Kidney glomerular epithelial cell (primary cell): ENCODE measurements around the gene SETD1A.

Source experiments
- DNase-seq: peaks from one replicate; lab custom pipeline; 2025; lab: John Stamatoyannopoulos, UW

The SETD1A gene

DNA sequence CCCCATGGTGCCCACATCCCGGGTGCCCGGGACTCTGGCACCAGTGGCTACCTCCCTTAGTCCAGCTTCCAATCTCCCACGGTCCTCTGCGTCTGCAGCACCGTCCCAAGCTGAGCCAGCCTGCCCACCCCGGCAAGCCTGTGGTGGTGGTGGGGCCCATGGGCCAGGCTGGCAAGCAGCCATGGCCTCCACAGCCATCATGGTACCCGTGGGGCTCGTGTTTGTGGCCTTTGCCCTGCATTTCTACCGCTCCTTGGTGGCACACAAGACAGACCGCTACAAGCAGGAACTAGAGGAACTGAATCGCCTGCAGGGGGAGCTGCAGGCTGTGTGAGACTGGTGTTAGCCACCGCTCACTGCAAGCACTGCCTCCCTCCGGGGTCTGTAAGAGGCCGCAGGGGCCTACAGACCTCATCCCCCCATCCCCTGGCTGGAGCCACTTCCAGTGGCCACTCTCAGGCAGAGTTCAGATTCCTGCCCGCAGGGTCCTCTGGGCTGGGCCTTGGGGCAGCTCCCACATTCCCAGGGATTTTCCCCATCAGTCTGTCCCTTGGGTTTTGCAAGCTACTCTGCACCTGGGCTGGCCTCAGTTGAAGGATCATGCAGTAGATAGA is 3.9 kb upstream of the SETD1A start:
- DNase-seq: peak; percentile 54

DNA sequence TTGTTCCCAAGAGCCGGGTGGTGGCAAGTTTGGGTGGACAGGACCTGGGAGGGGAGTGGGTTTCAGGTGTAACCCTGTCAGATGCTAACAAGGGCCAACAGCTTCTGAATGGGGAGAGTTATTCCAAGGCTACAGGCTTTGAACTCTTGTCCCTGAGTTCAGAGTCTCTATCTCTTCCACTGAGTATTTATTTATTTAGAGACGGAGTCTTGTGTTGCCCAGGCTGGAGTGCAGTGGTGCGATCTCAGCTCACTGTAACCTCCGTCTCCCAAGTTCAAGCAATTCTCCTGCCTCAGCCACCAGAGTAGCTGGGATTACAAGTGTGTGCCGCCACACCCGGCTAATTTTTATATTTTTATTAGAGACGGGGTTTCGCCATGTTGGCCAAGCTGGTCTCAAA is 2.6 kb upstream of the SETD1A start:
- no peak for DNase-seq

DNA sequence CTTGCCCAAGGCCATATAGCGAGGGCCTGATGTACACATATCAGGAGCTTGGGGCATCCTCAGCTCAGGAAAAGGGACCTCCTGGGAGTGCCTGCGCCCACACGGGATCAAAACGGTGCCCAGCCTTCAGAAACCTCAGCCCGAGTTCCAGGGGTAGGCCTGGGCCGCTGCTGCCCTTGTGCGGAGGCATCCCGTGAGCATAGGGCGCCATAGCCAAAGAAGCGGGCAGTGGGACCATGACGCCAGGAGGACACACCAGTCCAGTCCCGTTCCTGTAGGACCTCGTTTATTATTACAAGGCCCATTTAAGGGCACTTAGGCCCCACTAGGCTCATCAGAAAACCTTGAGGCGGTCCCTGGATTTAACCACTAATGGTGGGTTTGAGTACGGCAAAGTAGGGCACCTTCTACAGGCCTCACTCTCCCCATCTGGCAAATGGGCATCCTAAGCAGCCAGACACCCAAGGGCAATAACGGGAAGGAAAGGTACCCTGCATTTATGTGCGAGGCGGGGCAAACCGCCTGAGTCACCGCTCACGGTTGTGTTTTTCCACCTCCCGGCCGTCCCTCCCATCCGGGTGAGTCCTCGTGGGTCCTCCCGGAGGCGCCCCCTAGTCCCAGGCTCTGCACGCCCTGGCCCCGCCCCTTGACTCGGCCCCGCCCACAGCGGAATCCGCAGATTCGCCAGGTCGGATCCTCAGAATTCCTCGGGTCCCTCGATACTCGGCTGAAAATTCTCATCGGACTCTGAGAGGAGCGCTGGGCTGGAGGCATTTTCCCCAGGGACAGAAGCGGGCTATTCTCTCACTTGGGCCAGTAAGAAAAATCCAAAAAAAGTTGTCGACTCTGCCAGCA is 726 bp upstream of the SETD1A start:
- peak; percentile 68 for DNase-seq

DNA sequence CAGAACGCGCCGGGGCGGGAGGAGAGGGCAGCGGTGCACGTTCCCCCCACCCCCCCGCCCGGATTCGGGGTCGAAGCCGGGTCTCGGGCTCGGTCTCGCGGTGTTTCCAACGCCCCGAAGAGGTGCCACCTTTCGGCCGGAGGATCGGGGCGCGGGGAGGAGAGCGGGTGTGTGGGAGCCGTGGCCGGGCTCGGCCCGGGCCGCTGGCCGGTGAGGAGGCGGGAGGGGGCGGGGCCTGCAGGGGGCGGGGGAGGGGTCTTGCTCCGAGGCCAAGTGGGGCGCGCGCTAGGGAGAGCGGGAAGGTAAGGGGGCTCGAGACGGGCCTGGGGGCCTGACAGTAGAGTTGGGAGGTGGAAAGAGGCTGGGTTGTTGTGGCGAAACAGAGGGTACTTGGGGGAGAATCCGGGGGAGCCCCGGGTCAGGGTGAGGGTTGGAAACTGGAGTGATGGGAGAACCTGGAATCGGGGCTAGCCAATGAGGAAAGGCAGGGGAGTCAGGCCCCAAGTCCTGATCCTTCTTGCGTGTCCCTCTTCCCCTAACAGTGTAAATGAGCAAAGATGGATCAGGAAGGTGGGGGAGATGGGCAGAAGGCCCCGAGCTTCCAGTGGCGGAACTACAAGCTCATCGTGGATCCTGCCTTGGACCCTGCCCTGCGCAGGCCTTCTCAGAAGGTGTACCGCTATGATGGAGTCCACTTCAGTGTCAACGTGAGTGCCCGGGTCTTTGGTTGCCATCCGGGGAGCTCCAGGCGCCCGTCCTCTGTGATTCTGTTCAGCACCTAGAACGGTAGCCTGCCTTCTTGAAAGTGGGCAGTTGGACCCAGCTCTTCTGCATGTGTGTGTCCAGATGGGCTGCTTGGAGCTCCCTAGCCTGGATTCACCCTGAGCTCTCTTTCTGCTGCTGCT is 873 bp downstream of the SETD1A start:
- no peak for DNase-seq

DNA sequence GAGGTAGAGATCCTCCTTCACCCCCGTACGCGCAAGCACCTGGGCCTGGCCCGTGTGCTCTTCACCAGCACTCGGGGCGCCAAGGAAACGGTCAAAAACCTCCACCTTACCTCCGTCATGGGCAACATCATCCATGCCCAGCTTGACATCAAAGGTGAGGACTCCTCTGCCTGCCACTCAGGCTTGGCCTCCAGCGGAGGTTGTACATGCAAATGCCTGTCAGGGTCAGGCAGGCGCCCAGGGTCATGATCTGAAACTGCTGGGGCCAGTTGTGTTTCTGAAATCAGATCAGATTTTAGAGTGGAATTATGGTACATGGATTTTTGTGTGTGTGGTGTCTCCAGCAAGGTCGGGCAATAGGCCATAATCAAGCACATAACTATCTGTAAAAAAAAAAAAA is 3.8 kb downstream of the SETD1A start:
- DNase-seq: no peak

DNA sequence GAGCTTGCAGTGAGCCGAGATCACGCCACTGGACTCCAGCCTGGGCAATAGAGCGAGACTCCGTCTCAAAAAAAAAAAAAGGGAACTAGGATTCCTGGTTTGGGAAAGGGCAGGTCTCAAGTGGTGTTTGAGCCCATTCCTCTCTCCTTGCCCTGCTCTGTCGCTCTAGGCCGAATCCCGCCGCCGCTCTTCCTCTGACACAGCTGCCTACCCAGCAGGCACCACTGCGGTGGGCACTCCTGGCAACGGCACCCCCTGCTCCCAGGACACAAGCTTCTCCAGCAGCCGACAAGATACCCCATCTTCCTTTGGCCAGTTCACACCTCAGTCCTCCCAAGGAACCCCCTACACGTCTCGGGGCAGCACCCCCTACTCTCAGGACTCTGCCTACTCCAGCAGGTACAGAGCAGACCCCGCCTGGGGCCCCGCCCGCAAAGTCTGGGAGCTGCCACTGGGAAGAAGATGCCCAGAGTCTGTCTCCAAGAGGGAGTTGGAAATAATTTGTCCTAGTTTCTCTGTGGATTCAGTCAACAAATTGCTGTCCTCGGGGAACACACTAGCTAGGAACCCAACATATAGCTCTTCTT is 6.5 kb downstream of the SETD1A start:
- DNase-seq: no peak

DNA sequence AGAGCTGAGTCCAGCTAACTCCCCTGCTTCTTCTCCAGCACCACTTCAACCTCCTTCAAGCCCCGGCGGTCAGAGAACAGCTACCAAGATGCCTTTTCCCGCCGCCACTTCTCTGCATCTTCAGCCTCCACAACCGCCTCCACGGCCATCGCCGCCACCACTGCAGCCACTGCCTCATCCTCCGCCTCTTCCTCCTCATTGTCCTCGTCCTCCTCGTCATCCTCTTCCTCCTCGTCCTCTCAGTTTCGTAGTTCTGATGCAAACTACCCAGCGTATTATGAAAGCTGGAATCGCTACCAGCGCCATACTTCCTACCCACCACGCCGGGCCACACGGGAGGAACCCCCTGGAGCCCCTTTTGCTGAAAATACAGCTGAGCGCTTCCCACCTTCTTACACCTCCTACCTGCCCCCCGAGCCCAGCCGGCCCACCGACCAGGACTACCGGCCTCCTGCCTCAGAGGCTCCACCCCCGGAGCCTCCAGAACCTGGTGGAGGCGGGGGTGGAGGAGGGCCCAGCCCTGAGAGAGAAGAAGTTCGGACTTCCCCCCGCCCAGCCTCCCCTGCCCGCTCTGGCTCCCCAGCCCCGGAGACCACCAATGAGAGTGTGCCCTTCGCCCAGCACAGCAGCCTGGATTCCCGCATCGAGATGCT is 7.1 kb downstream of the SETD1A start:
- DNase-seq: no peak

DNA sequence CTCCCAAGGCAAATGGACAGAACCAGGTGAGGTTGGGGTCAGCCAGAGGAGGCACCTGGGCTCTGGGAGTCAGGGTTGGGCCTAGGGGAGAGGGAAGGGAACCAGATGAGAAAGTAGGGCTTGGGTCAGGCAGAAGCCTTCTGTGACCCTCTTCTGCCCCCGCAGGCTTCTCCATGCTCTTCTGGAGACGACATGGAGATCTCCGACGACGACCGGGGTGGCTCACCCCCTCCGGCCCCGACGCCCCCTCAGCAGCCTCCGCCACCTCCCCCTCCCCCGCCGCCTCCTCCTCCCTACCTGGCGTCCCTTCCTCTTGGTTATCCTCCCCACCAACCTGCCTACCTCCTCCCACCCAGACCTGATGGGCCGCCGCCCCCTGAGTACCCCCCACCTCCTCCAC is 7.9 kb downstream of the SETD1A start:
- DNase-seq: no peak

DNA sequence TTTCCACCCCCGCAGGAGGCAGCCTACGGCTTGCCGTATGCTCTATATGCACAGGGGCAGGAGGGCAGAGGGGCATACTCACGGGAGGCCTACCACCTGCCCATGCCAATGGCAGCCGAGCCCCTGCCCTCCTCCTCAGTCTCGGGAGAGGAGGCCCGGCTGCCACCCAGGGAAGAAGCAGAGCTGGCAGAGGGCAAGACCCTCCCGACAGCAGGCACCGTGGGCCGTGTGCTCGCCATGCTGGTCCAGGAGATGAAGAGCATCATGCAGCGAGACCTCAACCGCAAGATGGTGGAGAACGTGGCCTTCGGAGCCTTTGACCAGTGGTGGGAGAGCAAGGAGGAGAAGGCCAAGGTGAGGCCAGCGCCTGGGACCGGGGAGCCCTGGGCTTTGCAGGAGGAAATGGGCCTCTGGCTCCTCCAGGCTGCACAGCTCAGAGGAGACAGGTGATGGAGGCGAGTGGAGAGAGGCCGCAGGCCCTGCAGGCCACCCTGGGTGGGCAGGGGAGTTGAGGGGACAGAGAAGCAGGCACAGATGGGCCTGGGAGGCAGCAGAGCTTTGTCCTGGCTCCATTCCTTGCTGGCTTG is 8.6 kb downstream of the SETD1A start:
- no peak for DNase-seq

DNA sequence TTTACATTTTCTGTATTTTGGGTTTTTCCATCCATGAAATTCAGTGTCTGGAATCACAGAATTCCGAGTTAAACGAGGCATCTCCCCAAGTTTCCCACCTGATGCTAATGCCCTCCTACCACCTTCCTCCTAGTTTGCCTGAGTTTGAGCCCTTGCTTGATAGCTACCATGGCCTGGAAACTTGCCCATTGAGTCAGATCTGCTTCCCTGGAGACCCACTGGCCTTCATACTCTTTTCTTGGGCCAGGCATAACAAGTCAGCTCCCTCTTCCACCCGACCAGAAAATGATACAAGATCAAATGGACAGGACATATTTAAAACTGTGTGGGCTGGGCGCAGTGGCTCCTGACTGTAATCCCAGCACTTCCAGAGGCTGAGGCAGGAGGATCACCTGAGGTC is 10.2 kb downstream of the SETD1A start:
- DNase-seq: no peak

DNA sequence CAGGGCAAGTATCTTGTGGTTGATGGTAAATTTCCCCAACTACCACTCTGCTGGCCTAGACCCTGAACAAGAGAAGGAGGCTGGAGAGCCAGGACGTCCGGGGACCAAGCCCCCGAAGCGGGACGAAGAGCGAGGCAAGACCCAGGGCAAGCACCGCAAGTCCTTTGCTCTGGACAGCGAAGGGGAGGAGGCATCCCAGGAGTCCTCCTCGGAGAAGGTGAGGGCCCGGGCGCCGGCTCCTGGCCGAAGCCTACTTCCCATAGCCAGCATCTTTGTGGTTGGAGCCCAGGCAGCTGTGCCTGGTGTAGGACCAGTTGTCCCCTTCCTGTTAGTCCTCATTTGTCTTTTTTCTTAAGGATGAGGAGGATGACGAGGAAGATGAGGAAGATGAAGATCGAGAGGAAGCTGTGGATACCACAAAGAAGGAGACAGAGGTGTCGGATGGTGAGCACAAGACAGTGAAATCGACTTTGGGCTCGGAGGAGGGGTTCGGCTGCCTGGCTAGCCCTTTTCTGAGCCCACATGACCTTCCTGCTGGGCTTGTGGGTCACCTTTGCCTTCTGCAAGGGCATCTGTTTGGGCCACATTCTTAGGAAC is 11.8 kb downstream of the SETD1A start:
- no peak for DNase-seq

DNA sequence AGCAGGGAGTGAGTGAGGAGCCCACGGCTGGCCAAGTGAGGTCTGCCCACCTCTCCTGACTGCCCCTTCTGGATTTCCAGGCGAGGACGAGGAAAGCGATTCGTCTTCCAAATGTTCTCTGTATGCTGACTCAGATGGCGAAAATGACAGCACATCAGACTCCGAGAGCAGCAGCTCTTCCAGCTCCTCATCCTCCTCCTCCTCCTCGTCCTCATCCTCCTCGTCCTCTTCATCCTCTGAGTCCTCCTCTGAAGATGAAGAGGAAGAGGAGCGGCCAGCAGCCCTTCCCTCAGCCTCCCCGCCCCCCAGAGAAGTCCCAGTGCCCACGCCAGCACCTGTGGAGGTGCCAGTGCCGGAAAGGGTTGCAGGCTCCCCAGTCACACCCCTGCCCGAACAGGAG is 13.7 kb downstream of the SETD1A start:
- DNase-seq: no peak

DNA sequence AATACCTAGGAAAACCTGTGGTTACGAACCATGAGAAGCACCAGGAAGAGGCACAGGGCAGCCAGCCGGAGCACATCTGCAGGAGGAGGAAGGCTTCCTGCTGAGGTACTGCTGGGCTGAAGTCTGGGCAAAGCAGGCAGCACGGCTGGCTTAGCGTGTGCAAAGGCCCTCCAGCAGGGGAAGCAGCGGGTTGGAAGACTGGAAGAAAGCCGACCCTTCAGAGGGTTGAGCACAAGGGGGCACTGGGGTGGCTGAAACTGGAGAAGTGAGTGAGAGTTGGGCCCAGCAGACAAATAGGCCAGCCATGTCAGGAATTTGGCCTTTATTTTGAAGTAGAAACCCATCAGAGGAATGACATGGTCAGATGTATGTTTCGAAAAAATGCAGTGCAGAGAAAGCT is 15.3 kb downstream of the SETD1A start:
- DNase-seq: no peak

DNA sequence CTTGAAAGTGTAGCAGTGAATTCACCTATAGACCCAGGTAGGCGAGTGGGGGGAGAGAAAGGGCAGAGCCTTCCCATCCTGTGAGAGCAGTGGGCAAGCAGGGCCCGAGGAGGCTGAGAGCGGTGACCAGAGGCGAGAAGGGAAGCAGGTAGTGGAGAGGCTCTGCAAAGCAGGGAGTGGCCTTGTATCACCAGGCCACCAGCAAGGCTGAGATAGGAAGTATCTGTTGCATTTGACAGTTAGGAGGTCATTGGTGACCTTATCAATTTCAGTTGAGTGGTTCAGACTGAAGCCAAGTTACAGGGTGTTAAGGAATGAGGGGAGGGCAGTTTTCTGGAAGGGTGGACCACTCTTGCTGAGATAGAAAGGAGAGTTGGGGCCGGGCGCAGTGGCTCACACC is 16.8 kb downstream of the SETD1A start:
- no peak for DNase-seq

DNA sequence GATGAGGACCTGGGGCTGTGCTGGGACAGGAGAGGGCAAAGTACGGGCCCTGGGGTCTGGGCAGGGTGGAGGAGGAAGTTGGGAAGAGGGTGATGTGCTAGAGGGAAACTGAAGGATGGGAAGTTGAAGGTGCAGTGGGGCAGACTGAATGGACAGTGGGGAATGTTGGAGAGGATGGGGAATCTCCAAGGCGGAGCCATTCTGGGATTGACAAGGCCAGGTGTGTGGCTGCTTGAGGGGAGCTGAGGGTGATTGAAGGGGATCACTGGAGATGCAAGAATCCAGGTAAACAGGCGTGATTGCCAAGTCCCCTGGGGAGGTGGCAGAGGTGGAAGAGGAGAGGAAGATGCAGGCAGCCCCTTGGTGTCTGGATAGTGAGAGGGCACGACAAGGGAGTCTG is 18.9 kb downstream of the SETD1A start:
- DNase-seq: no peak

DNA sequence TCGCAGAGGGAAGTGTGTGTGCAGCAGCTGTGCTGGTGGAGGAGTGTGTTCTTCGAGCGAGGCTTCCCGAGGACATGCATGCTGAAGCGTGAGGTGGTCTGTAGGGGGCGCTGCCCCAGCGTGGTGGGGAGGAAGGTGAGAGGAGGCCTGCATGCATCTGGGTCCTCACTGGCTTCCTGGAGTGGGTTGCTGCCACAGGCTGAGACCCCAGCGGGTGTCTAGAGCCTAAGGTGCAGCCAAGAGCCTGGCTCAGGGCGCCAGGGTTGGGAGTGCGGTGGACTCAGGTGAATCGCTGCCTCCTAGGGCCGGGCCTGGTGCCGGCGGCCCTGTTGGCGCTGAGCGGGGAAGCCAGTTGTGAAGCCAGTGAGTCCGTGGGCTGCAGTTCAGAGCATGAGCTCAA is 19.9 kb downstream of the SETD1A start:
- DNase-seq: no peak

DNA sequence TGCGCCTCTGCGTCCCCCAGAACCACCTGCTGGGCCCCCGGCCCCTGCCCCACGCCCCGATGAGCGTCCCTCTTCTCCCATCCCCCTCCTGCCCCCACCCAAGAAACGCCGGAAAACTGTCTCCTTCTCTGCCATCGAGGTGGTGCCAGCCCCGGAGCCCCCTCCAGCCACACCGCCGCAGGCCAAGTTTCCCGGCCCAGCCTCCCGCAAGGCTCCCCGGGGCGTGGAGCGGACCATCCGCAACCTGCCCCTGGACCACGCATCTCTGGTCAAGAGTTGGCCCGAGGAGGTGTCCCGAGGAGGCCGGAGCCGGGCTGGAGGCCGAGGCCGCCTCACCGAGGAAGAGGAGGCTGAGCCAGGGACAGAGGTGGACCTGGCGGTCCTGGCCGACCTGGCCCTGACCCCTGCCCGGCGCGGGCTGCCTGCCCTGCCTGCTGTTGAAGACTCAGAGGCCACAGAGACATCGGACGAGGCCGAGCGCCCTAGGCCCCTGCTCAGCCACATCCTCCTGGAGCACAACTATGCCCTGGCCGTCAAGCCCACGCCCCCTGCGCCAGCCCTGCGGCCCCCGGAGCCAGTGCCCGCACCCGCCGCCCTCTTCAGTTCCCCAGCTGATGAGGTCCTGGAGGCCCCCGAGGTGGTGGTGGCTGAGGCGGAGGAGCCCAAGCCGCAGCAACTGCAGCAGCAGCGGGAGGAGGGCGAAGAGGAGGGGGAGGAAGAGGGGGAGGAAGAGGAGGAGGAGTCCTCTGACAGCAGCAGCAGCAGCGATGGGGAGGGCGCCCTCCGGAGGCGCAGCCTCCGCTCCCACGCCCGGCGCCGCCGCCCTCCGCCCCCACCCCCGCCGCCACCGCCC is 21.8 kb downstream of the SETD1A start:
- DNase-seq: no peak

DNA sequence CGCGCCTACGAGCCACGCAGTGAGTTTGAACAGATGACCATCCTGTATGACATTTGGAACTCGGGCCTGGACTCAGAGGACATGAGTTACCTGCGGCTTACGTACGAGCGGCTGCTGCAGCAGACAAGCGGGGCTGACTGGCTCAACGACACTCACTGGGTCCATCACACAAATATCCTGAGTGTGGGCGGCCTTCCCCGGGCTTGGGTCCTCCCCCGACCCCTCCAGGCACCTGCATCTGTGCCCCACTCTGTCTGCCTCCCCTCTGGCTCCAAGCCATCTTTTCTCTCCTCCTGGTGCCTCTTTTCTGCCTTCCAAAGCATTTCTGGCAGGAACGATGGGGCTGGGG is 22.4 kb downstream of the SETD1A start:
- DNase-seq: no peak

DNA sequence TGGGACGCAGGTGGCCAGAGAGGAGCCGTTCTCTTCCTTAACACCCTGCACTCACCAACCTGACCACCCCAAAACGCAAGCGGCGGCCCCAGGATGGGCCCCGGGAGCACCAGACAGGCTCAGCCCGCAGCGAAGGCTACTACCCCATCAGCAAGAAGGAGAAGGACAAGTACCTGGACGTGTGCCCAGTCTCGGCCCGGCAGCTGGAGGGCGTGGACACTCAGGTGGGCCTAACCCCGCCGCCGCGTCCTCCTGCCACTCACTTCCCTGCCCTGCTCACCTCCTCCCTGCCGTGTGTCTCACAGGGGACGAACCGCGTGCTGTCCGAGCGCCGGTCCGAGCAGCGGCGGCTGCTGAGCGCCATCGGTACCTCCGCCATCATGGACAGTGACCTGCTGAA is 22.9 kb downstream of the SETD1A start:
- no peak for DNase-seq

DNA sequence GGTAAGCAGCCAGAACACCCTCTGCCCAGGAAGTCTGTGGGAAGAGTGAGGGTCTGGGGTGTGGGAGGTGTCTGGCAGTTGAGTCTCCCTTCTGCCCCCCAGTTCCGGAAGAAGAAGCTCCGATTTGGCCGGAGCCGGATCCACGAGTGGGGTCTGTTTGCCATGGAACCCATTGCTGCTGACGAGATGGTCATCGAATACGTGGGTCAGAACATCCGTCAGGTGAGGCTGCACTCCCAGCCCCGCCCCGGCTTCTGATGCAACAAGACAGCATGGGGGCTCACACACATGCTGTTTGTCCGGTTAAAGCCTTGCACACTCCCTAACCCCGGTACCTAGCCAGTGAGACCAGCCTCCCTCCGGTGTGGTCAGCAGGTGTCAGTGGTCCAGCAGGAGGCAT is 23.4 kb downstream of the SETD1A start:
- no peak for DNase-seq
